HG03039 (cell line): ENCODE results near the gene CRB3.
"Not testable (repeated sequence)": the region's sequence is repeated elsewhere in the genome, so short reads cannot be mapped to it uniquely, and the experiment has no call there.

Experiments
- ATAC-seq: cut with Tn5 transposase; IDR thresholded peaks from one replicate; pipeline ENCODE4 v1.9.1; 2021; ENCODE audit warnings: mild to moderate bottlenecking, moderate library complexity; ENCODE audit not compliant: unreplicated experiment

Gene CRB3, protein sequence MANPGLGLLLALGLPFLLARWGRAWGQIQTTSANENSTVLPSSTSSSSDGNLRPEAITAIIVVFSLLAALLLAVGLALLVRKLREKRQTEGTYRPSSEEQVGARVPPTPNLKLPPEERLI

DNA sequence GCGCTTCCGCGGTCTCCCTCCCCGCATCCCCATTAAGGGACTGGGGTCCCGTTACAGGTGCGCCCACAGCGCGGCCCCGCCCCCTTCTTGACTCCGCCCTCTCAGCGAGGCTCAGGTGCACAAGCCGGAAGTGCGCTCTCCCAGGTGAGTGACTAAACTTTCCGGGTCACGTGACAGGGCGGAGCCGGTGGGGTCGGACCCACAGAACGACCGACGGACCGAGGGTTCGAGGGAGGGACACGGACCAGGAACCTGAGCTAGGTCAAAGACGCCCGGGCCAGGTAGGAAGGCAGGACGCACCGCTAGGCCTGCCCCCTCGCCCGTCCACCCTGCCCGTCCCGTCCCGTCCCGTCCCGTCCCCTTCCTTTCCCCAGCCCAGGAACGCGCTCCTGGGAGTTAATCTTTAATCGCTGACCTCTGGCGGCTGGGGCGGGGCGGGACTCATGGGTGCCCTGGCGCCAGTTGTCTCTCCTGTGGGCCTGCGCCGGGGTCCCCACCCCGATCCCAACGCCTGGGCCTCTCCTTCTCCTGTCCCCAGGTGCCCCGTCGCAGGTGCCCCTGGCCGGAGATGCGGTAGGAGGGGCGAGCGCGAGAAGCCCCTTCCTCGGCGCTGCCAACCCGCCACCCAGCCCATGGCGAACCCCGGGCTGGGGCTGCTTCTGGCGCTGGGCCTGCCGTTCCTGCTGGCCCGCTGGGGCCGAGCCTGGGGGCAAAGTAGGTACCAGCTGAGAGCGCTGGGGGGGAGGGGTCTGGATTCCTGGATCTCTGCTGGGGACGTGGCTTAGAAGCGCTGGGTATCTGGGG, at the start of gene CRB3:
CRB3 (plus strand) TSS at position 202 of the 804 bp plus-strand sequence; CDS start at position 633, 431 bp downstream.
- ATAC-seq, result no peak

DNA sequence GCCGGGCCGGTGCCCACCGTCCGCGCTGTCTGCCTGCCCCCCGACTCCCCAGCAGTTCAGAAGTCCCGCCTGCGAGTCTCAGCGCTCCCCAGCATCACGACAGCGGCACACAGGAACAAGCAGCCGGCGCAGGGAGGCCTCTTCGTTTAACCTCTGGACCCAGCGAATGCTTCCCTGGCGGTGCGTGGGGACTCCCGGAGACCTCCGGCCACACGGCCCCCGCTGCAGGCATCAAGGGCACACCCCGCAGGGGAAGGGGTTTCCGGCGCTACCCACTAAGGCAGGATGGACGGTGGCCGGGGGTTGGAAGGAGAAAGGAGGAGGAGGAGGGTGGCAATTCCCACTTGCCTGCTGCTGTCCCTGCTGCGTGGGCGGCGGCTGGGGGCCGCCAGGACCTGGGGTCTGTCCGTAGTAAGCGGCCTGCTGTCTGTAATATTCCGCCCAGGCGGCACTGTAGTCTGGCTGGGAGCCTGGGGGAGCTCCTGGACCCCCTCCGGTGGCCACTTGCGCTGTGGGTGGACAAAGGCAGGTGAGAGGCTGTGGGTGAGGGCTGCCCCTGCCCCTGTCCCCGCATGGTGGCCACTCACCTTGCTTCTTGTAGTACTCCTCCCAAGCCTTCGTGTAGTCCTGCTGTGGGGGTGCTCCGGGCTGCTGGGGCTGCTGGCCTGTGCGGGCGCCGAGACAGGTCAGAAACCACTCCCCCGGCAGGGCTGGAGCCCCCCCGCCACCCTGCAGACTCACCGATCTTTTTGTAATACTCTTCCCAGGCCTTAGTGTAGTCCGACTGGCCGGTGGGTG, 49.1 kb upstream of the CRB3 start:
- ATAC-seq, result no peak

DNA sequence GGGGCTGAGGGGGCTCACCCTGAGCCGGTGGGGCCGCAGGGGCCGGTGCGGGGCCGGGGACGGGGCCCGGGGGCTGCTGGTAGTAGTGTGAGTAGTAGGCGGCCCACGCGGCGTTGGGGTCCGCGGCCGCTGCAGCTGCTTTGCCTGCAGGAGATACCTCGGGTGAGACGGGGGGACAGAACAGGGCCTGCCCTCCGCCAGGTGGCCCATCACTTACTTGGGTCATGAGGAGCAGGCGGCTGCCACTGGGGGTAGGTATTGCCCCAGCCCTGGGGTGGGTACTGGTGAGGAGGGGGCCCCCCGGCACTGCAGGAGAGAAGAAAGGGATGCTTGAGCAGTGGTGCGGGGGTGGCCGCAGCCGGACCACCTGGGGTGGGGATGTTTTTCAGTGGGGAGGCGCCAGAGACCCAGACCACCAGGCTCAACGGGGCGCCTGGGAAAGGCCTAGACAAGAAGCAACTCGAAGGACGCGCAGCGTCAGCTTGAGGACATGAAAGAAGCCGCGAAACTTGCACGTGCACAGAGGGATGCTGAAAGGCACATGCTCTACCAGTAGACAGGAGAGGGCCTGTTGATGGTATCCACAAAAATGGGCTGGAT, 48.4 kb upstream of the CRB3 start:
- no peak for ATAC-seq

DNA sequence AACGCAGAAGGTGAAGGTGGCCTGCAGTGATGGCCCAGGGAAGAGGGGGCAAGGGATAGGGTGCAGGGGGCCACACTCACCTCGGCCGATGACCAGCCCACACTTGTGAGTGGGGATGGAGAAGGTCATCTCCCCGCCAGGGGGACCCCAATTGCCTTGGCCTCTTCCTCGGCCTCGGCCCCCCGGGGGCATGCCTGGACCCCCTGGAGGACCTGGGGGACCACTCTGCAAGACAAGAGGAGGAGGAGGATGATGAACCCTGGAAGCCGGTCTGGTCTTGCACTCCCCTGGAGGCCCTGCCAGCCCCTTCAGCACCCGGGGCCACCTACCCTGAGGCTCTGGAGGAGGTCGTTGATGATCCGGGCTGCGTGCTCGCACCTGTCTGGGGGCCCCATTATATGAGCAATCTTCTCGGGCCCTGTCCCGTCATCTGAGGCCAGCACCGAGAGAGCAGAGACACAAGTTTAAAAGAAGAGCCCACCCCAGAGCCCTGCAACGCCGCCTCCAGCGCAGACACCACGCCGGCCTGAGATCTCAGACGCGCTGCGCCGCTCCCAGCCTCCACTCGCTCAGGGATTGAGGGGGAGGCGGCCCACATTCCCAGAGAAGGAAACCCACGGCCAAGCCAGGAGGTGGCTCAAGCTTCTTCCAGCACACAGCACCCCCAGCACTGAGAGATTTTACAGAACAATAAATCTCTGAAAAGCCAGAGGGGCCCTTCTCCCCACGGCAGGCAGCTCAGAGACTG, 47.2 kb upstream of the CRB3 start:
- ATAC-seq, result no peak

DNA sequence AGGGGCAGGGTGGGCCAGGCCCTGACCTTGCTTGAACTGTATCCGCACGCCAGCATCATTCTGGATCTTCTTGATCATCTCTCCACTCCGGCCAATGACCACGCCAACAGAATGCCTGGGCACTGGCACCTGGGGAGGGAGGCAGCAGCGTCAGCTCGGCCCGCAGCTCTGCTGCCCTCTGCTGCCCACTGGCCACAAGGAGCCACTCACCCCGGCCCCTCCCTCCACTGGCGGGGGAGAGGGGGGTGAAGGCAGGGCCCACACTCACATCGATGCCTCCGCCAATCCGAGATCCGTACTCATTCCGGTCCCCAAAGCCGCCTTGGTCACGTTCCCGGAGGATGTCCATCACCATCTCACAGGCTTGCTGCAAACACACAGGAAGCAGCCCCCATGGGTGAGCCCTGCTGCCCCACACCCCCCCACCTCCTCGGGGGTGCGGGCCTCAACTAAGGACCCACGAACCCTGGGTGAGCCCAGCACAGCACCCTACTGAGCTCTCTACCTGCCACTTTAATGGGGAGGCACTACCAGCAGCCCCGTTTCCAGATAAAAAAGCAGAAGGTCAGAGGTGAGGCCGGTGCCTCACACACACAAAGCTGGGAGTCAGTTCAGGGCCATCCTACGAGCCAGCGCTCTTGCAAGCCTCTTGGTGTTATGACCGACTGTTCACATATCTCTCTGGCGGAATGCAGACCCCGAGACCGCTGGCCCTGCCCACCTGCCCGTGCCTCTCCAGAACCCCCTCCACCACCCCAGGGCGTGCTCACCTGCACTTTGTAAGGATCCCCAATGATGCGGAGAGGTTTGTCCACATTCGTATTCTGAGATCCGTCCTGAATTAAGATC, 46.1 kb upstream of the CRB3 start:
- ATAC-seq, result no peak

DNA sequence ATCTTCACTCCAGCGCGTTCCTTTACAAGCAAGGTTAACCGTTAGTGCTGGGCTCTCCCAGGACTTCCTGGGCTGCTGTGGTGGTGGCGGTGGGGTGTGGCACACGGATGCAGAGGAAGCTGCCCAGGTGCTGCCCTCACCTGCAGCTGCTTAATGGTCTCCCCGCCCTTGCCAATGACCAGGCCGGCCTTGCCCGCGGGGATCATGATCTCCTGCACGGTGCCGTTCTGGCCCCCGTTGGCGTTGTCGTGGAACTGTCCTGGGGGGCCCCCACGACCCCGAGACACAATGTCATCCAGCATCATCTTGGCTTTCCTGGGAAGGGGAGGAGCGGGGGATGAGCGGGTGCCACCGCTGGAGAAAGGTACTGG, 45.5 kb upstream of the CRB3 start:
- ATAC-seq, result no peak

DNA sequence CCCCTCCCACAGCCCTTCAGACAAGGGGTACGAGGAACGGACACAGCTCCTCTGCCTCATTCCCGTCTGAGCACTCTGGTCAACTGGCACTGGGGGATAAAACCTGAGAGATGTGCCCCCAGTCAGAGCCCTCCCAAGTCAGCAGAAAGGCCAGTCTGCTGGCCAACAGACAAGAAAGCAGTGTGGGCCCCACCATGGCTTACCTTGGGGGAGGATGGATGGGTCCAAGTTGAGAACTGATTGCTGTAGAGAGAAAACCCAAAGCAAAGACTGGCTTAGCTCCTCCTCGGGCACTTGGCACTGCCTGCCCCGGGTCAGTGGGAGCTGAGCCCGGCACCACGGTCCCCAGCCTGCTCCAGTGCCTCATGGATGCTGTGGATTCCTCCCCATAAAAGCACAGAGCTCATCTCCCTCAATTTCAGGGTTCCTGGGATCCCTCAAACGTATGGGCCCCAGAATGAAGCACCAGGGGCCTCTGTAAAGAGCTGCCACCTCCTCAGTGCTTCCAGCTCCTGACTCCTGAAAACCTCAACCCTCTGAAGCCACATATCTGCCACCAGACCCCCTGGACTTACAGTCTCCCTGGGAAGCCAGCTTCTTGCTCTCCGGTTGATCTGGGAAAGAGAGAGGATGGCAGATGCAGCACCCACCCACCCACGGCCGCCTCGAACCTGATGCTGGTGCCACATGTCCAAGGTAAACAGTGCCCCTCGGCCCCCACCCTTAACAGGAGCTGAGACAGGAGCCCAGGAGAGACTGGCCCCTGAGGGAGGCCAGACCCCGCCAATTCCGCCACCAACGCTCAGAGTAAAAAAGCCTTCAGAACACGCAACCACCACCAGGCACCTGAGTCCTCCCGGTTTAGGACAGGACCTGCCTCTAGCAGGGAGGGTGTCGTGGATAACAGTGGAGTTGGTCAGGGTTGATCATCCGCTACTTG, 42.7 kb upstream of the CRB3 start:
- ATAC-seq, result no peak

DNA sequence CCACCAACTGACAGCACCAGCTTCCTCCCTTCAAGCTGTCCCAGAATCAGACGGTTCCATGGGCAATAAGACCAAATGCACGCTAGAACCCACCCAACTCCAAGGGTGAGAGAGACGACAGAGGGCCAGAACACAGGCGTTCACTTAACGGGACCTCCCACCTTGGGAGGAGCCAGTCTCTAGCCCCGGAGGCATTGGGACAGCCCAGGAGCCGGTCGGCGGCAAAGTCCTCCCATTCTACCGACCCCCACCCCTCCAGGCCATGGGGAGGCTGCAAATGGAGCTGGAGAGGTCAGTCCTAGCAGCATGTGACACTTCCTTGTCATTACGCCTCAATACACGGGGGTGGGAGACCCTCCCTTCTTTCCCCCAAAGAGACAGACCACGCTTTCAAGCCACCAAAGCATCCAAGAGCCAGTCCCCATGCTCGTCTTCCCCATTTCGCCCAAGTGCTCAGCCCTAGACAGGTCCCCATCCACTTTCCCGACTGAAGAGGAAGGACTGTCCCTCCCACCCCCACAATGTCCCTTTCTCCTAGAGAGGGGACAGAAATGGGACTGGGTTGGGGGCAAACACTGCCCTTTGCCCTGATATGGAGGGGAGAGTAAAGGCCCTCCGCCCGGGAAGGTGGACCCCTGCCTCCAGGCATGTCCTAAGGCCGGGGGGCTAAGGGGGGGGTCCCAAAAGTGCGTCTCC, 40.4 kb upstream of the CRB3 start:
- ATAC-seq, result no peak

DNA sequence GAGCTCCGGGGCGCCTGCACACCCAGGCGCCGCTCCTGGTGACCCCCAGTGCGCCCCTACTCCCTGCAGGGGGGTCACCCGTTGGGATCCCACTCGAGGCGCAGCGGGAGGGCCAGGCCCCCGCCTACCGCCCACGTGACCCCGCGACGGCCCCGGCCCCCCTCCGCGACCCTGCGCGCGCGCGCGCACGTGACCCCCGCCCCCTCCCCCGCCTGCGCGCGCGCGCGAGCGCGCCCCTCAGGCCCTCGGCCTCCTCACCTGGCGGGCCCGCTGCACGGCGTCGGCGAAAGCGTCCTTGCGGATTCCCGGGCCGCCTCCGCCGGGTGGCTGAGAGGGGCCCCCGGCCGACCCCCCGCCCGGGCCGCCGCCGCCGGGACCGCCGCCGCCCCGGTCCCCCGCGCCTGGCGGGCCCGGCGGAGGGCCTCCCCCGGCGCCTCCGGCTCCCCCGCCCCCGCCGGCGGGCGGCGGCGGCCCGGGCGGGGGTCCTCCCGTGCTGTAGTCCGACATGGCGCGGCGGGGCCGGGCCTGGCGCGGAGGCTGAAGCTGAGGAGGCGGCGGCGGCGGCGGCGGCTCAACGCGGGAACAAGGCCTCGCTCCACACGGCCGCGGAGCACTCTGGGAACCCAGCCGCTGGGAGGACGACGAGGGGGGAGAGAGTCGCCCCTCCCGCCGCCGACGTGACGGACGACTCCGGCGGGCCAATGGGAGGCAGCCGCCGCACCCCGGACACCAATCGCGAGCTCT, 39.7 kb upstream of the CRB3 start, which contains the start of gene KHSRP:
KHSRP (minus strand) TSS at position 617 of the 744 bp plus-strand sequence; CDS start at position 507, 110 bp downstream.
- ATAC-seq, result no peak

DNA sequence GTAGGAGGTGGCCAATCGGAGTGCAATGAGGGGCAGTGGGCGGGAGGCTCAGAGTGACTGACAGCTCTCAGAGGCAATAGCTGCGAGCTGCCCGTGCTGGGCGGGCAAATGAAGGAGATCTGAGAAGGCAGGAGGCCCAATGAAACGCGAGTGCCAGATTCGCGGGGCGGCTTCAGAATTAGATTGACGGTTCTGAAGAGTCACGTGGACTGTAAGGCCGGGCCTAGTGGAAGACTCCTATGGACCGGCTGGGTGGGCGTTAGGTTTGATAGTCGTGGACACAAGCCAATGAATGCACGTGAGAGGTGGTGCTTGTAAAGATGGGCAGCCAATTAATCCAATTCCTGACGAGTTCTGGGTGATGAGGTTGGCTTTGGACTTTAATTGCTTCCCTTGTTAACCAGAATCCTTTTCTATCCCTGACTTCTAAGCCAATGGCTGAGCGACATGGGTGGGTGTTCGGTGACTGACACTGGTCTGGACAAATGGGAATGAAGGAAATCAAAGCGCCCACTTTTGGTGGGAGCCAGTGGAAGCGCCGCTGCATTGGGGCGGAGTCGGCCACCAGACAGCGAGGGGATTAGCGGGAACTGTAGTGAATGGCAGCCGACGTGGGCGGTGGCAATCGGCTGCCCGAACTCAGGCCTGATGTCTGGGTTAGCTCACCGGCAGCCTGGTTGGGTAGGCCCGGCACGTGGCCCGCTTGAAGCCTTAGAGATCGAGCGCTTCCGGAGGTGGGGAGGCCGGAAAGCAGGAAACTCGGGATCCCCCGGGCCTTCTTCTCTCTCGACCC, 38.9 kb upstream of the CRB3 start:
- peak; percentile 78 for ATAC-seq

DNA sequence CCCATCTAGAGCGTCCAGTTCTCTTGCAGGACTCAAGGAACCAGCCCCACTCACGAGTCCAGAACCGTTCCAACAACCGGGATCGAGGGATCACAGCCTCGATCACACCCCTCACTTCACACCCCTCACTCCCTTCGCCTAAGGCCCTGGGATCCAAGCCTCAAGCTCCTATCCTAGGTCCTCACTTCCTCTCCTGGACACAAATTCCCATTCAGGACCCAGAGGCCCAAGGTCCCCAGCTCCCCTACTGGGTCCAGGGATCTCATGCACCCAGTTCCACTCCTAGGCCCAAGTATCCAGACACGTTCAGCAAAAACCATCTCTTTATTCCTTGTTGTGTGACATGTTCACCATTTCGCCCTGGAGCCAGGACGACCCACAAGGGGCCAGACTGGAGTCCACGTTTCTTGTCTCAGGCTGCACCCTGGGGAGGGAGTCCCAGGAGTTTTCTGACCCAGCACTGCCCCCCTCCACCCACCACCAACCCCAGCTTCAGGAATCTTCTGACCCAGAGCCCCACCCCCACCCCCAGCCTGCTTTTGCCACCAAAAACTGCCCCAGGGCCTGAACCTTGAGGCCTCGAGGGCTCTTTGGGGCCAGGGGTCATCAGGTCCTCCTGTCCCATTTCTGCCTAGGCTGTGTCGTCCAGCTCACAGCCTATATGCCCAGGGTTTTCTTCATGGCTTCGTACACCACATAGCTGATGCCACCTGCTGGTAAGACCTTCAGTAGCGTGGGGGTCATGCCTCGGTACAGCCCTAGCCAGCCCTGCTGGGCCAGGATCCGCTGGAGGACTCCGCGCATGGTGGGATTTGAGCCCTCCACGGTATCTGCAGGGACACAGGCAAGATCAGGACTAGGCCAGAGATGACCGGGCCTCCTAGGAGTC, 38.1 kb upstream of the CRB3 start:
- no peak for ATAC-seq

DNA sequence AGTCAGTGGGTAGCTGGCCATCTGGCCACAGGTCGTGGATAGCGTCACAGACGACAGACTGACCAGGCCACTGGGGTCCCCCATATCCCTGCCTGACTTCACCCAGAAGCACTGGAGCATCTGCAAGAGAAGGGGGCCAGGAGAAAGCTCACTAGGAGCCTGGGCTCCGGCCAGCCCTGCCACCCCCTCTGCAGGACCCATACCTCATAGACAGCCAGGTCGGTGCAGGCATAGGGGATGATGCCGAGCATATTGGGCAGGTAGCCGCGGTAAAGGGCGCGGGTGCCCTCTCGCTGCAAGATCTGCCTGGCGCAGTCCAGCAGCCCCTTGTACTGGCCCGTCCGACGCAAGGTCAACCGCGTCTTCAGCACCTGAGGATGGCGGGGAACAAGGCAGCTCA, 36.9 kb upstream of the CRB3 start:
- ATAC-seq, result no peak

DNA sequence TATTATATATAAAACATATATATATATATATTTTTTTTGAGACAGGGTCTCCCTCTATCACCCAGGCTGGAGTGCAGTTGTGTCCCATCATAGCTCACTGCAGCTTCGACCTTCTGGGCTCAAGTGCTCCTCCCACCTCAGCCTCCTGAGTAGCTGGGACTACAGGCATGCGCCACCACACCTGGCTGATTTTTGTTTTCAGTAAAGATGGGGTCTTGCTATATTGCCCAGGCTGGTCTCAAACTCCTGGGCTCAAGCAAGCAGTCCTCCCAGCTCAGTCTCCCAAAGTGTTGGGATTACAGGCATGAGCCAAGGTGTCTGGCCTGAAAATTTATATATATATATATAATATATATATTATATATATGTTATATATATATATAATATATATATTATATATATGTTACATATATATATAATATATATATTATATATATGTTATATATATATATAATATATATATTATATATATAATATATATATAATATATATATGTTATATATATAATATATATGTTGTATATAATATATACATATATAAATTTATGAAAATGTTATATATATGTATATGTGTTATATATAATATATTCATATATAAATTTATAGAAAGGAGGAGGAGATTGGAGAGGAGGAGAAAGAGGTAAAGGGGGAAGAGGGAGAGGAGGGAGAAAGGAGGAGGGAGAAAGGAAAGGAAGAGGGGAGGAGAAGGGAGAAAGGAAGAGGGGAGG, 35.2 kb upstream of the CRB3 start:
- not testable (repeated sequence) for ATAC-seq

DNA sequence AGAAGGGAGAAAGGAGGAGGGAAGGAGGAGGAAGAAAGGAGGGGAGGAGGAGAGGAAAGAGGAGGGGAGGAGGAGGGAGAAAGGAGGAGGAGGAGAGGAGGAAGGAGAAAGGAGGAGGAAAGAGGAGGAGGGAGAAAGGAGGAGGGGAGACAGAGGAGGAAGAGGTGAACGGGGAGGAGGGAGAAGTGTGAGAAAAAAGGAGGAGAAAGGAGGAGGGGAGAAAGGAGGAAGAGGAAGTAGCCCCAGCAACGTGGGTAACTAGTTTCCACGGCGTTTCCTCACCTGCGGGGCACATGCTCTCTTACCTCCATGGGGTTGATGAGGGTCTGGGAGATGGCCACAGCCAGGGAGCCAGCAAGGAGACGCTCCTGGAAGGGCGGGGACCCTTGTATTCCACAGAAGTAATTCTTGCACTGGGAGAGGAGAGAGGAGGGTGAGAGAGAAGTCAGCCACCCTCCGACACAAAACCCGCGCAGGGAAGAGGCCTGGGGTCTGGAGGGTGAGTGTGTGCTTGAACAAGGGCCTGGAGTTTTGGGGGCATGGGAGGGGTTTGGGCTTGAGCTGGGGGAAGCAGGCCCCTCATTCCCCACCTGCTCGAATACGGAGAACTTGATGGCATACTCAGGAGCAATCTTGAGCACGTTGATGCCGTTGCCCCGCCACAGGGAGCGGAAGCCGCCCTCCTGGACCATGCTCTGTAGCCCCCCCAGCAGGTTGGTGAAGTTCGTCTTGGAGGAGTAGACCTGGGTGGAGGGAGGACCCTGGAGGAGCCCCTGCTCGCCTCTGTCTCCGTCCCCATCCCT, 34.5 kb upstream of the CRB3 start:
- ATAC-seq, result no peak
